K562 (cell line): ENCODE data around the gene SLC37A3. TPM values are rescaled to one million over a fixed set of nuclear protein-coding genes. Genes with fewer than 3 reads are reported as not detected.
A peak's percentile ranks its signal among the peaks of the same experiment; 100 is the strongest.

Experiments
- ETS1 ChIP-seq: conservative IDR thresholded peaks from 2 replicates; pipeline ENCODE4 v1.6.1; 2011; ENCODE audit warnings: low read depth, mild to moderate bottlenecking, low read length; ENCODE audit not compliant: control insufficient read depth
- GATAD2A ChIP-seq: fragments of 450-650 bp; IDR thresholded peaks from 2 replicates; pipeline ENCODE4 v1.6.1; 2017
- KHSRP ChIP-seq: fragments of 450-650 bp; IDR thresholded peaks from 2 replicates; pipeline ENCODE4 v1.6.1; 2017
- PATZ1 ChIP-seq: fragments of 250-450 bp; sonication (Bioruptor Pico); IDR thresholded peaks from 2 replicates; pipeline ENCODE4 v1.5.0; 2020; ENCODE audit warnings: mild to moderate bottlenecking, borderline replicate concordance
- U2AF1 ChIP-seq: fragments of 200-400 bp; formaldehyde crosslinking; optimal IDR thresholded peaks from 2 replicates; pipeline ENCODE3; 2017; ENCODE audit warnings: mild to moderate bottlenecking, low read depth, low read length, moderate library complexity
- ZBTB34 ChIP-seq: fragments of 250-450 bp; sonication (Bioruptor Pico); IDR thresholded peaks from 2 replicates; pipeline ENCODE4 v1.8.0; 2021; ENCODE audit warnings: mild to moderate bottlenecking, moderate library complexity
- ZNF318 ChIP-seq, 2 experiments: fragments of 450-650 bp; IDR thresholded peaks; 2 replicates each; pipeline ENCODE4 v1.6.1; 2016; ENCODE audit warnings: mild to moderate bottlenecking in 2 of 2, borderline replicate concordance in 1 of 2, low read depth in 1 of 2, moderate library complexity in 1 of 2
- ZNF507 ChIP-seq: conservative IDR thresholded peaks from 2 replicates; pipeline ENCODE4 v1.6.1; 2017; ENCODE audit warnings: missing genetic modification characterization, missing compliant biosample characterization
- polyA plus RNA-seq, 8 experiments: library from polyadenylated mRNA; depleted of rRNA in 4 of 8; stranded (reverse) in 5 of 8; unstranded in 3 of 8; fragments of >200 nt; fragmentation: Nextera tagmentation in 2 of 8; fragmentation: Illumina TruSeq in 1 of 8; extraction: Ambion mirVana in 2 of 8; extraction: Trizol in 1 of 8; gene quantifications; 2 replicates each; pipeline versions ENCODE4 v1.2.1 to v1.2.3, GENCODE V29; 2011 to 2014; ENCODE audit warnings: inconsistent platforms in 1 of 8, missing spikeins in 1 of 8
- total RNA-seq, 7 experiments: library from RNA; depleted of rRNA in 6 of 7; stranded (reverse); fragments of >200 nt in 6 of 7; fragmentation: Illumina TruSeq in 2 of 7; extraction: Trizol in 2 of 7; gene quantifications; 2 replicates each; pipeline versions ENCODE4 v1.2.1 to v1.2.3, GENCODE V29; 2011 to 2021; ENCODE audit warnings: low replicate concordance in 1 of 7
- TF ChIP-seq, protein P1 (sequence below): fragments of 250-450 bp; sonication (Bioruptor Pico); IDR thresholded peaks from 2 replicates; pipeline ENCODE4 v1.5.0; 2021
- TF ChIP-seq, protein P2 (sequence below): sonication (generic); formaldehyde crosslinking; IDR thresholded peaks from 2 replicates; pipeline ENCODE4 v1.8.0; 2022; ENCODE audit warnings: mild to moderate bottlenecking, missing genetic modification reagents

SLC37A3 gene
- total and polyA plus RNA-seq, 9 of the 15 experiments (the other 6 are each of a cell fraction or from before 2014, with no cell fraction given), result 11.7 to 59.1 (median 26.8) TPM

DNA sequence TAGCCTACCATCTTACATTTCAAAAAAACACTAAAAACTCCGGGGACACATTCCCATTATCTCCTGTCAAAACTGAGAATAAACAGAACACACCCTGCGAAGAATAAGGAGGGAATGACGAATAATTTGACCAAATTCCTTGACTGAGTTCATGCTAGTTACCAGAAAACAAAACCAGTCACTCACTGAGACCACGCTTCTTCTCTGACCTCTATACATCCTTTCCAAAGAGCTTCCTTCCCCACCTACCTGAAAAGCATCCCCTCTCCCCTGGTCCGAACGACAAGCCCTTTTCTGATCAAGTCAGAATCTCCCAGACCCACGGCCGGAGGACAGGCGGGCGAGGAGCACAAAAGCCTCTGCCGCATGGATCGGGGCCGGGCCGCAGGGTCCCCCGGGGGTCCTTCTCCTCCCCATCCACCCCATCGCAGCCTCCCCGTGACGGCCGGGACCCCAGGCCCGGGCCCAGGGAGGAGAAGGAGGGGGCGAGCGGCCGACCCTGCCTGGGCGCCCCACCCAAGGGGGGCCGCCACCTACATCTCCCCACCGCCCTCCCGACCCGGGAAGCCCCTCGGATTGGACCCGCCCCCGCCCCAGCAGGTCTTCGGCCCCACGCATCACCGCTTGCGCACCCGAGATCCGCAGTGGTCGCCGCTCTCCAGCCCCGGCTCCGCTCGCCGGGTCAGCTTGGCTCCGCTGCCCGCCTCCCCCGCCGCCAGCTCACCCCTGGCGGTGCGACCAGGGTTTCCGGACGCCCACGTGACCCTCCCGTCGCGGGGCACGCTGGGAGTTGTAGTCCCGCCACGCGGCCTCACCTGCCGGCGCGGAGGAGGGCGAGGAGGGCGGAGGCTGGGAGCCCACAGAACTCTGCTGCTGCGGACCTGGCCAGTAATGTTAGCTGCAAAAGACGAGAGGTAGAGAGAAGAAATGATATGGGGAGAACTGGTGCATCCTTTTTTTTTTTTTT lies at the start of gene SLC37A3 (continued):
- TF ChIP-seq, protein P1, sequence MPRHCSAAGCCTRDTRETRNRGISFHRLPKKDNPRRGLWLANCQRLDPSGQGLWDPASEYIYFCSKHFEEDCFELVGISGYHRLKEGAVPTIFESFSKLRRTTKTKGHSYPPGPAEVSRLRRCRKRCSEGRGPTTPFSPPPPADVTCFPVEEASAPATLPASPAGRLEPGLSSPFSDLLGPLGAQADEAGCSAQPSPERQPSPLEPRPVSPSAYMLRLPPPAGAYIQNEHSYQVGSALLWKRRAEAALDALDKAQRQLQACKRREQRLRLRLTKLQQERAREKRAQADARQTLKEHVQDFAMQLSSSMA (CRISPR knock-in tag), result no peak
- TF ChIP-seq ZBTB34 (CRISPR knock-in tag) (no peak), GATAD2A (peak; percentile 82; the same call in 1 of the 2 replicates), U2AF1 (peak; percentile 50), PATZ1 (CRISPR knock-in tag) (no peak), ZNF507 (tag) (no peak), ETS1 (peak; percentile 100), KHSRP (no peak), ZNF318 (IDR thresholded peaks at IDR 0.05; ENCODE audit: borderline replicate concordance in 1 of 2, low read depth in 1 of 2) (no peak)
- TF ChIP-seq, protein P2, sequence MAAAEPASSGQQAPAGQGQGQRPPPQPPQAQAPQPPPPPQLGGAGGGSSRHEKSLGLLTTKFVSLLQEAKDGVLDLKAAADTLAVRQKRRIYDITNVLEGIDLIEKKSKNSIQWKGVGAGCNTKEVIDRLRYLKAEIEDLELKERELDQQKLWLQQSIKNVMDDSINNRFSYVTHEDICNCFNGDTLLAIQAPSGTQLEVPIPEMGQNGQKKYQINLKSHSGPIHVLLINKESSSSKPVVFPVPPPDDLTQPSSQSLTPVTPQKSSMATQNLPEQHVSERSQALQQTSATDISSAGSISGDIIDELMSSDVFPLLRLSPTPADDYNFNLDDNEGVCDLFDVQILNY, result no peak
